Spleen (tissue), 11 donors: Measurements from ENCODE around the gene DMXL1. TPM values are rescaled to one million over a fixed set of nuclear protein-coding genes. Genes with fewer than 3 reads are reported as not detected.

Source experiments
- DNase-seq: peaks from one replicate; pipeline ENCODE4 v3.0.0-alpha.2; 2020
- H3K27ac ChIP-seq, 8 donors: fragments of 200-600 bp; sonication (generic) in 7 of 8; 1 replicate in 4 of 8; 2 replicates in 4 of 8; pipeline versions ENCODE4 v1.5.0 to v1.8.0; 2016 to 2021; ENCODE audit warnings: inconsistent platforms in 4 of 8, mild to moderate bottlenecking in 4 of 8, moderate library complexity in 1 of 8
- H3K27me3 ChIP-seq, 7 donors: fragments of 200-600 bp; sonication (generic) in 6 of 7; replicated peaks in 1 of 7; 1 replicate in 4 of 7; 2 replicates in 3 of 7; pipeline versions ENCODE4 v1.5.0 to v1.8.0; 2016 to 2021; ENCODE audit warnings: inconsistent platforms in 3 of 7, mild to moderate bottlenecking in 1 of 7
- H3K36me3 ChIP-seq, 6 donors: fragments of 200-600 bp; sonication (generic) in 5 of 6; 1 replicate in 4 of 6; 2 replicates in 2 of 6; pipeline versions ENCODE4 v1.5.0 to v1.8.0; 2016 to 2021; ENCODE audit warnings: inconsistent platforms in 2 of 6
- H3K4me1 ChIP-seq, 6 donors: fragments of 200-600 bp; sonication (generic) in 5 of 6; 1 replicate in 3 of 6; 2 replicates in 3 of 6; pipeline versions ENCODE4 v1.5.0 to v1.8.0; 2016 to 2021; ENCODE audit warnings: inconsistent platforms in 3 of 6
- H3K4me3 ChIP-seq, 8 donors: fragments of 200-600 bp; sonication (generic) in 7 of 8; 1 replicate in 4 of 8; 2 replicates in 4 of 8; pipeline versions ENCODE4 v1.5.0 to v1.8.0; 2016 to 2021; ENCODE audit warnings: inconsistent platforms in 4 of 8, mild to moderate bottlenecking in 4 of 8, moderate library complexity in 2 of 8
- H3K9me3 ChIP-seq, 8 donors: fragments of 200-600 bp; sonication (generic) in 7 of 8; 1 replicate in 4 of 8; 2 replicates in 4 of 8; pipeline versions ENCODE4 v1.5.0 to v1.8.0; 2016 to 2021; ENCODE audit warnings: inconsistent platforms in 4 of 8
- CTCF ChIP-seq, 11 experiments: fragments of 200-600 bp in 7 of 11; fragments of 450-650 bp in 4 of 11; sonication (generic) in 4 of 11; IDR thresholded peaks in 8 of 11; conservative IDR thresholded peaks in 3 of 11; 1 replicate in 7 of 11; 2 replicates in 4 of 11; pipeline versions ENCODE4 v1.4.0 to v1.8.0; 2016 to 2021; ENCODE audit warnings: antibody characterized with exemption in 11 of 11, inconsistent platforms in 4 of 11, mild to moderate bottlenecking in 1 of 11
- POLR2A ChIP-seq, 3 donors: fragments of 450-650 bp; IDR thresholded peaks; one replicate each; pipeline ENCODE4 v1.5.1; 2017; ENCODE audit warnings: antibody characterized with exemption in 3 of 3, mild to moderate bottlenecking in 1 of 3
- POLR2AphosphoS5 ChIP-seq, 3 donors: sonication (generic); formaldehyde crosslinking; IDR thresholded peaks; one replicate each; pipeline ENCODE4 v1.5.1; 2017; ENCODE audit warnings: antibody characterized with exemption in 3 of 3
- WGBS, 5 donors: extraction: QIAGEN DNeasy Blood & Tissue Kit in 3 of 5; methylation state at CpG; one replicate each; pipeline versions ENCODE4 v1.1.5 to v1.1.7; 2013 to 2018; 5-methylcytosine and 5-hydroxymethylcytosine counted together
- intact Hi-C: fragments of 100-400 bp; cut with DNase I; formaldehyde crosslinking; loops from one replicate; pipeline ENCODE4 v1.15.0; 2023; ENCODE audit warnings: low total_unique reads
- polyA plus RNA-seq, 3 donors: library from polyadenylated mRNA; stranded (reverse); fragments of 200-250 nt; gene quantifications; one replicate each; pipeline ENCODE4 v1.2.1, GENCODE V29; 2013
- total RNA-seq, 7 donors: library from RNA; depleted of rRNA in 3 of 7; stranded (reverse); fragments of >200 nt in 3 of 7; fragmentation: NEBNext Ultra II Directional in 4 of 7; extraction: Animal tissue kit (Norgen Biotek cat#: 25700) in 4 of 7; gene quantifications; one replicate each; pipeline versions ENCODE4 v1.1.0 to v1.2.1, GENCODE V29; 2016 to 2021
- donor health status: healthy with polysubstance abuse.
- donor health status: DM: no; HTN: no; CAD: no; lungs with moderate emphysema.
- donor health status: DM: no; HTN: no; CAD: no.
- donor health status: Bipolar disorder and iron deficiency.
- donor health status: healthy.
- donor health status: DM: no; HTN: no; CAD: no.
- donor health status: DM: yes; HTN: yes; CAD: no.

The DMXL1 gene
- total and polyA plus RNA-seq, 10 donors = 19.3 to 89.9 (median 72.0) TPM

- intact Hi-C loops = no loop called here
- no peaks in the 10 kb centered on the region for H3K27me3 ChIP-seq
- WGBS, 5 donors = 91 to 96% (median 93%) methylated on average over 4 of the region's 4 CpGs
- H3K4me3 ChIP-seq = no peak overlapping the region
- no peak overlapping the region for H3K27ac ChIP-seq
- TF ChIP-seq CTCF (IDR thresholded peaks at IDR 0.05 in 8 of 11, conservative IDR thresholded peaks at IDR 0.05 in 3 of 11) (no peak), POLR2A (IDR thresholded peaks at IDR 0.05) (no peak), POLR2AphosphoS5 (IDR thresholded peaks at IDR 0.05) (no peak)
- no peak for DNase-seq
- peaks cover 0 to 15% (median 9%) of the 10 kb centered on the region in 8 donors for H3K9me3 ChIP-seq
- H3K4me1 ChIP-seq = no peaks in the 10 kb centered on the region
- H3K36me3 ChIP-seq = peaks cover 0 to 88% (median 39%) of the 10 kb centered on the region in 6 donors
Observed at GRCh38 chr5:119153629-119154028, 82.7 kb downstream of the DMXL1 start.

- peaks cover 0 to 15% (median 9%) of the 10 kb centered on the region in 8 donors for H3K9me3 ChIP-seq
- H3K27ac ChIP-seq = no peak overlapping the region
- H3K36me3 ChIP-seq = peaks cover 0 to 77% (median 19%) of the 10 kb centered on the region in 6 donors
- H3K4me3 ChIP-seq = no peak overlapping the region
- 95 to 100% (median 100%) methylated on average over 2 of the region's 2 CpGs for WGBS, 5 donors
- H3K4me1 ChIP-seq = no peaks in the 10 kb centered on the region
- intact Hi-C loops = no loop called here
- no peak for DNase-seq
- H3K27me3 ChIP-seq = no peaks in the 10 kb centered on the region
- no peak for TF ChIP-seq POLR2A (IDR thresholded peaks at IDR 0.05)
- TF ChIP-seq CTCF (IDR thresholded peaks at IDR 0.05 in 8 of 11, conservative IDR thresholded peaks at IDR 0.05 in 3 of 11) = no peak
- no peak for TF ChIP-seq POLR2AphosphoS5 (IDR thresholded peaks at IDR 0.05)
Observed at GRCh38 chr5:119158144-119158543, 87.3 kb downstream of the DMXL1 start.

GRCh38 chr5:119161430-119161829, 90.5 kb downstream of the DMXL1 start:
- WGBS, 5 donors = 88 to 98% (median 97%) methylated on average over 4 of the region's 4 CpGs

GRCh38 chr5:119166026-119166425, 95.1 kb downstream of the DMXL1 start:
- TF ChIP-seq POLR2A (IDR thresholded peaks at IDR 0.05) (no peak), CTCF (IDR thresholded peaks at IDR 0.05 in 8 of 11, conservative IDR thresholded peaks at IDR 0.05 in 3 of 11) (no peak), POLR2AphosphoS5 (IDR thresholded peaks at IDR 0.05) (no peak)
- no peak overlapping the region for H3K4me3 ChIP-seq
- WGBS, 5 donors = 71 to 91% (median 72%) methylated on average over 4 of the region's 4 CpGs
- H3K4me1 ChIP-seq = peaks cover 0 to 10% (median 0%) of the 10 kb centered on the region in 6 donors
- no peaks in the 10 kb centered on the region for H3K27me3 ChIP-seq
- peaks cover 0 to 84% (median 14%) of the 10 kb centered on the region in 6 donors for H3K36me3 ChIP-seq
- intact Hi-C loops = no loop called here
- H3K9me3 ChIP-seq = no peaks in the 10 kb centered on the region
- no peak for DNase-seq
- H3K27ac ChIP-seq = no peak overlapping the region

More at GRCh38 chr5:119161430-119161829, 90.5 kb downstream of the DMXL1 start:
- Histone ChIP-seq H3K4me1 (no peaks in the 10 kb centered on the region), H3K36me3 (peaks cover 0 to 78% (median 12%) of the 10 kb centered on the region in 6 donors), H3K27ac (no peak overlapping the region), H3K27me3 (no peaks in the 10 kb centered on the region), H3K4me3 (no peak overlapping the region), H3K9me3 (peaks cover 0 to 15% (median 9%) of the 10 kb centered on the region in 8 donors)
- intact Hi-C loops = no loop called here
- DNase-seq = no peak
- no peak for TF ChIP-seq POLR2AphosphoS5 (IDR thresholded peaks at IDR 0.05)
- TF ChIP-seq POLR2A (IDR thresholded peaks at IDR 0.05) = no peak
- TF ChIP-seq CTCF (IDR thresholded peaks at IDR 0.05 in 8 of 11, conservative IDR thresholded peaks at IDR 0.05 in 3 of 11) = no peak
